ENCODE results near the gene CEBPG. TPM values are rescaled to one million over a fixed set of nuclear protein-coding genes. Genes with fewer than 3 reads are reported as not detected.

Gene CEBPG
- total RNA-seq, 2 experiments from 2014 or later = 24.0 to 24.4 TPM

DNA sequence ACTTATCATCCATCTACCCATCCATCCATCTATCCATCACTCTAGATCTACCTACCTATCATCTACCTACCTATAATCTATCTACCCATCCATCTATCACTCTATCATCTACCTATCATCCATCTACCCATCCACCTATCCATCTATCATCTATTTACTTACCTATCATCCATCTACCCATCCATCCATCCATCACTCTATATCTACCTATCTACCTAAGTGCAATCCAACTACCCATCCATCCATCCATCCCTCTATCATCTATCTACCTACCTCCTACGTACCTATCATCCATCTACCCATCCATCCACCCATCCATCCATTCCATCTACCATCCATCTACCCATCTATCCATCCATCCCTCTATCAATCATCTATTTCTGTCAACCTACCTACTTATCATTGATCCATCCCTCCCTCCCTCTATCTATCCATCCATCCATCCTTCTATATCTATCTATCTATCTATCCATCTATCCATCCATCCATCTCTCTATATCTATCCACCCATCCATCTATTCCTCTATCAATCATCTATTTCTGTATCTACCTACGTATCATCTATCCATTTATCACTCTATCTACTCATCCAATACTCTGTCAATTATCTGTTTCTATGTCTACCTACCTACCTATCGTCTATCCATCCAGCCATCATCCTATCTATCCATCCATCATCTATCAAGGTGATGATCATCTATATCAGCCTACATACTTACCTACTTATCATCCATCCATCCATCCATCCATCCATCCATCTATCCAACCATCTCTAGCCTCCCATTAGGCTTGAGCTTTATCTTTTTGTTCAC lies 49.1 kb downstream of the CEBPG start:
- H3K9me3 Mint-ChIP-seq = no peaks in the 10 kb centered on the region
- ChIA-PET POLR2A (no interaction called here), CTCF (no interaction called here)
- H3K36me3 Mint-ChIP-seq (ENCODE audit: low read depth) = no peaks in the 10 kb centered on the region
- no peaks in the 10 kb centered on the region for H3K4me1 Mint-ChIP-seq
- H3K27me3 Mint-ChIP-seq = no peaks in the 10 kb centered on the region
- no peak for DNase-seq
- H3K4me3 Mint-ChIP-seq = no peak overlapping the region
- H3K27ac Mint-ChIP-seq = no peak overlapping the region

DNA sequence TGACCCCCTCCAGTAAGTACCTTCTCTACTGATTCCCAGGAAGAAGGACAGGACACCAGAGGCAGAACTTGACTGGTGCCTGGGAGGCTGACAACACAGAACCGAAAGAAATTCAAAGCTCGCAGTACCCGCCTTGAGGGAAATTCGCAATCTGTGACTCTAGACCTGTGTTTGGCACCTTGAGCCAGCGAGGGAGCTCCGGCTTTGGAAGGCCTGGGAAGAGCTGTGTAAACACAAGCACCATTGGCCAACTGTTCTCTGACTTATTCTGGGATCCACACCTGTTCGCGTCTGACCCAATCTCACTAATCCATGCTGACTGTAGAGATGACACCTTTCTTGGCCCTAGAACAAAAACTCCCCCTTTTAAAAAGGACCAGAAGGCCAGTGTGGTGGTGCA lies 50.7 kb downstream of the CEBPG start:
- H3K4me1 Mint-ChIP-seq = no peaks in the 10 kb centered on the region
- no peak overlapping the region for H3K27ac Mint-ChIP-seq
- DNase-seq = no peak
- ChIA-PET CTCF (interaction anchor here (0.7 kb wide), 1 partner anchor 8 kb away, joined by 3 read pairs; no protein-coding TSS in a partner anchor), POLR2A (no interaction called here)
- H3K27me3 Mint-ChIP-seq = no peaks in the 10 kb centered on the region
- no peak overlapping the region for H3K4me3 Mint-ChIP-seq
- no peaks in the 10 kb centered on the region for H3K9me3 Mint-ChIP-seq
- no peaks in the 10 kb centered on the region for H3K36me3 Mint-ChIP-seq (ENCODE audit: low read depth)

GRCh38 chr19:33426621-33427361 lies 53.3 kb downstream of the CEBPG start:
- CTCF ChIA-PET = interaction anchor here (0.9 kb wide), 1 partner anchor 322 kb away, joined by 3 read pairs; no protein-coding TSS in a partner anchor
- DNase-seq = no peak

GRCh38 chr19:33427801-33428626 lies 54.5 kb downstream of the CEBPG start:
- no peaks in the 10 kb centered on the region for H3K9me3 Mint-ChIP-seq
- CTCF ChIA-PET = interaction anchor here (0.9 kb wide), 1 partner anchor 320 kb away, joined by 3 read pairs; no protein-coding TSS in a partner anchor

More at GRCh38 chr19:33426621-33427361, 53.3 kb downstream of the CEBPG start:
- no peaks in the 10 kb centered on the region for H3K27me3 Mint-ChIP-seq
- no peak overlapping the region for H3K27ac Mint-ChIP-seq
- no peaks in the 10 kb centered on the region for H3K9me3 Mint-ChIP-seq
- no peaks in the 10 kb centered on the region for H3K36me3 Mint-ChIP-seq (ENCODE audit: low read depth)
- H3K4me1 Mint-ChIP-seq = peaks cover 6% of the 10 kb centered on the region
- no peak overlapping the region for H3K4me3 Mint-ChIP-seq
- POLR2A ChIA-PET = no interaction called here

GRCh38 chr19:33428627-33429125 lies 55.2 kb downstream of the CEBPG start:
- H3K4me3 Mint-ChIP-seq = no peak overlapping the region
- no peaks in the 10 kb centered on the region for H3K27me3 Mint-ChIP-seq
- no peak for DNase-seq
- H3K36me3 Mint-ChIP-seq (ENCODE audit: low read depth) = no peaks in the 10 kb centered on the region
- CTCF ChIA-PET = no interaction called here
- H3K9me3 Mint-ChIP-seq = no peaks in the 10 kb centered on the region
- H3K27ac Mint-ChIP-seq = no peak overlapping the region
- POLR2A ChIA-PET = no interaction called here
- peaks cover 6% of the 10 kb centered on the region for H3K4me1 Mint-ChIP-seq

More at GRCh38 chr19:33427801-33428626, 54.5 kb downstream of the CEBPG start:
- DNase-seq = no peak
- Mint-ChIP-seq H3K27me3 (no peaks in the 10 kb centered on the region), H3K36me3 (ENCODE audit: low read depth) (no peaks in the 10 kb centered on the region), H3K27ac (no peak overlapping the region), H3K4me3 (no peak overlapping the region), H3K4me1 (peaks cover 6% of the 10 kb centered on the region)
- POLR2A ChIA-PET = no interaction called here

DNA sequence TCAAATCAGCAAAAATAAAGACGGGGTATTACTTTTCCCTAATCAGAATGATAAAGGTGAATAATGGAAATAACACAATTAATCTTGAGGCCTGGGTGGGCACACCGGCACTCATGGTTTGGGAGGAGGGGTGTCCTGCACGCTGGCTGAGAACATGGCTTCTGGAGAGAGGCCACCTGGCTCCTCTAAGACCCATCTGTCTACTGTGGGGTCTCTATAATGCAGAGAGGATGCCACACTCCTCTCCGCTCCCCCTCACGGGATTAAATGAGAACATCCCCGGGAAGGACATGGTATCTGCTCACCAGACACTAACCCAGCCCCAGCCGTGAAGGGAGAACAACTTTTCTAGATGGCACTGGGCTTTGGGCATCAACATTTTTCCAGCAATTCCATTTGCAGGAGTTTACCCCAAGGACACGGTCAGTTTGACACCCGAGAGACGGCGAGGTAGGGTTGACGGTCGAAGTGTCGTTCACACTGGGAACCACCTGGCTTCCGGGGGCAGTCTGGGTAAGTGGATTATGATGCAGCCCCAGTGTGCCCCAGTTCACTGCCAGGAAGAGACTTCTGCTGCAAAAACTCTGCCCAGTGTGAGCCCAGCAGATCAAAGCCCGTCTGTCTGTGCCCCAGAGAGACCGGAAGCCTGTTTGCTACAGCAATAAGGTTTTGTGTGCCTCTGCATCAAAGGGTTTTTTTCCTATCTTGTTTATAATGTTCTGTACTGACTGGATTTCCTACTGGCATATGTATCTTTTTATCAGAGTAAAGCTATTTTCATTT lies 56.6 kb downstream of the CEBPG start:
- CTCF ChIA-PET = interaction anchor here (0.8 to 1.2 kb wide), 4 partner anchors 46 to 348 kb away, joined by 3 to 6 read pairs (median 4); no protein-coding TSS in a partner anchor
- Mint-ChIP-seq H3K27ac (peak overlapping the region; percentile 72), H3K4me3 (peak overlapping the region; percentile 20), H3K27me3 (no peaks in the 10 kb centered on the region), H3K4me1 (peaks cover 6% of the 10 kb centered on the region), H3K9me3 (no peaks in the 10 kb centered on the region), H3K36me3 (ENCODE audit: low read depth) (no peaks in the 10 kb centered on the region)
- POLR2A ChIA-PET = no interaction called here
- peak; percentile 43 for DNase-seq

DNA sequence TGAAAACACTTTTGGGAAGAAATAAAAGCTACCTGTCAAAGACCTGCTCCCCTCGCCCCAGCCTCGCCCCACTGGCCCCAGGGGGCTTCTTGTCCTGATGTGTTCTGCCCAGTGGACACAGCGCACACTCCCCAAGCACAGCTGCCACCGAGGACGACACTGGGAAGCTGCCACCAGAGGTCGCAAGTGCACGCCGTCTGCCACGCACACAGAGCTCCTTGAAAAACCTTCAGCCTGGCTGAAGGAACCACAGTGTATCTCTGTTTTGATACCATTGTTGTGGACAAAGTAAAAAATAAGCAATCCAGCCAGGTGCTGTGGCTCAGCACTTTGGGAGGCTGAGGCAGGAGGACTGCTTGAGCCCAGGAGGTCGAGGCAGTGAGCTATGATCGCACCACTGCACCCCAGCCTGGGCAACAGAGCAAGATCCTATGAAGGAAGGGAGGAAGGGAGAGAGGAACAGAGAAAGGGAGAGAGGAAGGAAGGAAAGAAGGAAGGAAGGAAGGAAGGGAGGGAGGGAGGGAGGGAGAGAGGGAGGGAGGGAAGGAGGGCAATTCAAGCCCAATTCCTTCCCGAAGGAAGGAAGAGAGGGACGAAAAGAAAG lies 57.3 kb downstream of the CEBPG start:
- ChIA-PET POLR2A (no interaction called here), CTCF (interaction anchor here (0.6 to 1.2 kb wide), 5 partner anchors 46 to 563 kb away, joined by 3 to 6 read pairs (median 3); no protein-coding TSS in a partner anchor)
- Mint-ChIP-seq H3K27ac (peak overlapping the region; percentile 72), H3K4me1 (peaks cover 6% of the 10 kb centered on the region), H3K36me3 (ENCODE audit: low read depth) (no peaks in the 10 kb centered on the region), H3K4me3 (peak overlapping the region; percentile 20), H3K27me3 (no peaks in the 10 kb centered on the region), H3K9me3 (no peaks in the 10 kb centered on the region)
- DNase-seq = peak; percentile 71

DNA sequence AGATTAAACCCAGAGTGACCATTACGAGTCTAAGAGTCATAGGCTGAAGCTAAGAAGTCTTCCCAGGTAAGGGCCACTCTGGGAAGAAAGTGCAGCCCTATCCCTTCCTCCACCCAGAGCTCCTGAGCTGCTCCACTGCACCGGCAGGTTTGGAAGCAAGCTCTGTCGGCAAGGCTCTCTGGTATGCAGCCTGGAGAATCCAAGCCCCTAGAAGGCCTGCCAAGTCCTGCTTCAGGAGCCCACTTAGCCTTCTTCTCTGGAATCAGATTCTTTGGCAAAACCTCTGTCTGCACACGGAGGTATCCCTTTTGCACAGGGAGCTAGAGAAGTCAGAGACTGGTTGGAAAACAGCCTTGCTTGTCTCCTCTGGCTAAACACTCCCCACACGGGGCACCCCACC lies 58.5 kb downstream of the CEBPG start:
- DNase-seq = no peak
- no peaks in the 10 kb centered on the region for H3K27me3 Mint-ChIP-seq
- ChIA-PET CTCF (interaction anchor here (1.1 kb wide), 1 partner anchor 339 kb away, joined by 5 read pairs; no protein-coding TSS in a partner anchor), POLR2A (no interaction called here)
- H3K4me1 Mint-ChIP-seq = peaks cover 6% of the 10 kb centered on the region
- H3K36me3 Mint-ChIP-seq (ENCODE audit: low read depth) = no peaks in the 10 kb centered on the region
- no peak overlapping the region for H3K4me3 Mint-ChIP-seq
- H3K27ac Mint-ChIP-seq = no peak overlapping the region
- no peaks in the 10 kb centered on the region for H3K9me3 Mint-ChIP-seq

Other genes with a start within 250 kb of the CEBPG start
- under 1 TPM in 1 of 2 experiments, not detected in 1; 0.27 TPM for gene WDR88, start 241.6 kb upstream of the CEBPG start, total RNA-seq
- under 1 TPM; 0.08 to 0.20 TPM for gene LRP3, start 179.4 kb upstream of the CEBPG start, total RNA-seq
- gene SLC7A10, start 147.9 kb upstream of the CEBPG start, total RNA-seq = not detected
- under 1 TPM; 0.10 TPM for gene CEBPA, start 71.2 kb upstream of the CEBPG start, total RNA-seq
- gene PEPD, start 148.1 kb downstream of the CEBPG start, total RNA-seq = 10 to 100 TPM; 38.1 to 44.5 TPM
- gene CHST8, start 248.2 kb downstream of the CEBPG start, total RNA-seq = not detected

All from activated CD4-positive, alpha-beta T cell treated with anti-CD3 and anti-CD28 coated beads, Interleukin-2, amount 10 ng/mL, durations not matched to agents 7 days and 5 days (primary cell).